Endothelial cell of umbilical vein (primary cell): Measurements from ENCODE around the gene THAP4. TPM values are rescaled to one million over a fixed set of nuclear protein-coding genes. Genes with fewer than 3 reads are reported as not detected.

Experiments used
- BruUV-seq: library from RNA; stranded (reverse); fragments of 400-500 nt; replicated peaks from 2 replicates; lab custom pipeline; 2021; lab: Mats Ljungman, UMichigan
- CTCF ChIA-PET: fragments of 300-600, 350-600 bp; sonication (Branson Sonifier 250); formaldehyde crosslinking; loops from one replicate; lab custom pipeline; 2021; ENCODE audit warnings: antibody characterized with exemption, inconsistent platforms; lab: Charles Lee
- POLR2A ChIA-PET: fragments of 300-600, 350-600 bp; sonication (Branson Sonifier 250); formaldehyde crosslinking; loops from one replicate; lab custom pipeline; 2021; ENCODE audit warnings: antibody characterized with exemption, inconsistent platforms; lab: Charles Lee
- DNase-seq: peaks from one replicate; pipeline ENCODE4 v3.0.0-alpha.2; 2011; ENCODE audit warnings: low read depth, low spot score
- FAIRE-seq: peaks from 2 replicates; lab custom pipeline; 2011; peaks lifted over from hg19 to GRCh38; lab: Jason Lieb, UNC
- H2AFZ ChIP-seq: 2 replicates; pipeline ENCODE4 v1.6.0; 2012; ENCODE audit warnings: low read depth, low read length, control low read depth, inconsistent platforms
- H3K27ac ChIP-seq: 2 replicates; pipeline ENCODE4 v1.5.1; 2011; ENCODE audit warnings: low read depth, mild to moderate bottlenecking, control low read depth, low read length, moderate library complexity; ENCODE audit not compliant: insufficient read depth
- H3K27me3 ChIP-seq, 2 experiments: 2 replicates each; pipeline versions ENCODE4 v1.6.0 to v1.6.1; 2011; ENCODE audit warnings: low read length in 2 of 2, mixed read lengths in 1 of 2; ENCODE audit not compliant: control insufficient read depth in 2 of 2, insufficient read depth in 2 of 2
- H3K36me3 ChIP-seq, 2 experiments: 2 replicates in 1 of 2; 3 replicates in 1 of 2; pipeline ENCODE4 v1.5.1; 2011; ENCODE audit warnings: low read length in 2 of 2, mild to moderate bottlenecking in 1 of 2, moderate library complexity in 1 of 2; ENCODE audit not compliant: control insufficient read depth in 2 of 2, insufficient read depth in 2 of 2; ENCODE audit errors: extremely low read depth in 1 of 2
- H3K4me1 ChIP-seq: 3 replicates; pipeline ENCODE4 v1.5.1; 2011; ENCODE audit warnings: mild to moderate bottlenecking, low read length; ENCODE audit not compliant: control insufficient read depth, insufficient read depth; ENCODE audit errors: extremely low read depth
- H3K4me2 ChIP-seq: 2 replicates; pipeline ENCODE4 v1.6.1; 2011; ENCODE audit warnings: low read length, control low read depth, mixed read lengths; ENCODE audit not compliant: insufficient read depth
- H3K4me3 ChIP-seq, 3 experiments: fragments of 200-600 bp in 1 of 3; sonication (generic), shearing (Covaris generic) in 1 of 3; replicated peaks in 1 of 3; 2 replicates each; pipeline ENCODE4 v1.5.1; 2011 to 2016; ENCODE audit warnings: control low read depth in 3 of 3, low read length in 3 of 3, mild to moderate bottlenecking in 2 of 3, inconsistent platforms in 1 of 3, low read depth in 1 of 3, moderate library complexity in 1 of 3; ENCODE audit not compliant: insufficient read depth in 1 of 3
- H3K79me2 ChIP-seq: 2 replicates; pipeline ENCODE4 v1.6.0; 2012; ENCODE audit warnings: low read length, inconsistent platforms; ENCODE audit not compliant: control insufficient read depth, insufficient read depth
- H3K9ac ChIP-seq: replicated peaks from 2 replicates; pipeline ENCODE3; 2011; ENCODE audit warnings: low read length, control low read depth; ENCODE audit not compliant: insufficient read depth; ENCODE audit errors: extremely low read depth
- H3K9me1 ChIP-seq: replicated peaks from 3 replicates; pipeline ENCODE4 v1.6.0; 2011; ENCODE audit warnings: mild to moderate bottlenecking, low read length; ENCODE audit not compliant: control insufficient read depth, insufficient read depth; ENCODE audit errors: extremely low read depth
- H3K9me3 ChIP-seq: replicated peaks from 2 replicates; pipeline ENCODE4 v1.5.1; 2012; ENCODE audit warnings: low read length, inconsistent platforms; ENCODE audit not compliant: control insufficient read depth, insufficient read depth
- H4K20me1 ChIP-seq: replicated peaks from 2 replicates; pipeline ENCODE3; 2011; ENCODE audit warnings: mild to moderate bottlenecking, low read length; ENCODE audit not compliant: control insufficient read depth, insufficient read depth; ENCODE audit errors: extremely low read depth
- CTCF ChIP-seq, 2 donors: IDR thresholded peaks; 1 replicate in 1 of 2; 2 replicates in 1 of 2; pipeline ENCODE4 v1.5.1; 2011; ENCODE audit warnings: low read length in 2 of 2, mild to moderate bottlenecking in 2 of 2, moderate library complexity in 2 of 2, control low read depth in 1 of 2, inconsistent platforms in 1 of 2, low read depth in 1 of 2; ENCODE audit not compliant: insufficient read depth in 1 of 2; ENCODE audit errors: extremely low read depth in 1 of 2
- EZH2 ChIP-seq: IDR thresholded peaks from 2 replicates; pipeline ENCODE4 v1.6.1; 2012; ENCODE audit warnings: borderline replicate concordance, low read depth, mild to moderate bottlenecking, moderate library complexity, low read length, inconsistent platforms; ENCODE audit not compliant: severe bottlenecking
- FOS ChIP-seq: IDR thresholded peaks from 2 replicates; pipeline ENCODE4 v1.6.1; 2011; ENCODE audit warnings: mild to moderate bottlenecking, low read length, moderate library complexity, borderline replicate concordance; ENCODE audit not compliant: insufficient read depth
- GATA2 ChIP-seq: IDR thresholded peaks from 2 replicates; pipeline ENCODE4 v1.7.0; 2011; ENCODE audit warnings: low read depth, mild to moderate bottlenecking, moderate library complexity, mixed read lengths, low read length; ENCODE audit not compliant: insufficient read length, insufficient read depth
- JUN ChIP-seq: IDR thresholded peaks from 2 replicates; pipeline ENCODE4 v1.6.1; 2011; ENCODE audit warnings: borderline replicate concordance, low read depth; ENCODE audit not compliant: insufficient read length, insufficient read depth
- MAX ChIP-seq: IDR thresholded peaks from 2 replicates; pipeline ENCODE4 v1.6.1; 2011; ENCODE audit not compliant: insufficient read depth, insufficient read length
- MYC ChIP-seq: IDR thresholded peaks from one replicate; pipeline ENCODE4 v1.6.1; 2011; ENCODE audit warnings: mild to moderate bottlenecking, low read depth, low read length
- POLR2A ChIP-seq: IDR thresholded peaks from 2 replicates; pipeline ENCODE4 v1.6.1; 2012; ENCODE audit warnings: low read depth, mild to moderate bottlenecking, control low read depth, low read length
- POLR2AphosphoS5 ChIP-seq: IDR thresholded peaks from 2 replicates; pipeline ENCODE4 v1.6.1; 2012; ENCODE audit warnings: low read depth, mild to moderate bottlenecking, control low read depth, low read length, moderate library complexity; ENCODE audit not compliant: insufficient read depth
- dilution Hi-C: fragments of 300-500 bp; cut with MboI; formaldehyde crosslinking; loops from one replicate; pipeline ENCODE4 v1.15.0; 2019; ENCODE audit warnings: low sequenced_read_pairs; ENCODE audit not compliant: extremely low pct_ligation_motif_present
- intact Hi-C: fragments of 100-400 bp; cut with micrococcal nuclease; formaldehyde crosslinking; loops from one replicate; pipeline ENCODE4 v1.10.0; 2022
- polyA plus RNA-seq, 4 experiments: library from polyadenylated mRNA; depleted of rRNA in 3 of 4; stranded (reverse) in 3 of 4; unstranded in 1 of 4; fragments of >200 nt; gene quantifications; 2 replicates each; pipeline versions ENCODE4 v1.2.1 to v1.2.3, GENCODE V29; 2011 to 2012; ENCODE audit warnings: missing spikeins in 1 of 4
- total RNA-seq: library from RNA; stranded (reverse); gene quantifications from 2 replicates; pipeline ENCODE4 v1.2.3, GENCODE V29; 2021

The THAP4 gene
- total and polyA plus RNA-seq, 2 donors (not counting 3 experiments of a cell fraction or from before 2014, with no cell fraction given), result 45.4 to 47.4 TPM

DNA sequence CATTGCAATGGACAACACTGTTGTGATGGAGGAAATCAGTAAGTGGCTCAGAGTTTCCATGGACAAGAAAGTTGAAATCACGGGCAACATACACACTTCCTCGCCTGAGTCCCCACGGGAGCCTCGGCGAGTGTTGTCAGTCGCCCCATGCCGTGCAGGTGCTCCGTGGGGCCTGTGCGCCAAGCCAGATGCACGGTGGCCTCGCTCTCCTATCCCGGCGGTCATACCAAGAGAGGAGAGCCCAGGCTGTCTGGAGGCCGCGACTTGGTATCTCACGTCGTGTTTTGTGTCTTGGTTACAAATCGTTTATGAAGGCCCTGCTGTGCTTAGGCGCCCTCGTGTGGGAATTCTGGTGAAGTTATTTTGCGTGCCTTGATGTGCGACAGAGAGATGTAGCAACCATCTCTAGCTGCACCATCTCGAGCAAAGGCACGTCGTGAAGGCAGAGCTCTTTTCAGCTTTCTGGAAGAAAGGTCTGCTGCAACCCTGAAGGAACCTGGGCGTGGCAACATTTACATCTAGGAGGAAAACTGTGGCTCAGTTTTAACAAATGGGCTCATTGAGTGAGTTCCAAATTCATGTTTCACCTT, 22.3 kb upstream of the THAP4 start:
- dilution Hi-C loops (no loop called here), intact Hi-C loops (loop anchor here (1.0 to 2.0 kb wide), 2 partner anchors 150 to 808 kb away; partner anchors contain the start of gene STK25)
- DNase-seq (peak; percentile 71), FAIRE-seq (peak; percentile 86)
- ChIA-PET POLR2A (no interaction called here), CTCF (interaction anchor here (0.6 to 2.2 kb wide), 19 partner anchors 9 to 808 kb away, joined by 3 to 10 read pairs (median 4); partner anchors contain the start of genes ATG4B, DTYMK and STK25)
- Histone ChIP-seq H3K4me1 (no peaks in the 10 kb centered on the region), H3K9ac (no peak overlapping the region), H3K27ac (no peak overlapping the region), H3K9me1 (no peaks in the 10 kb centered on the region), H3K4me3 (no peak overlapping the region), H4K20me1 (no peaks in the 10 kb centered on the region), H2AFZ (no peak overlapping the region), H3K36me3 (peaks cover 12 to 43% of the 10 kb centered on the region in 2 experiments), H3K79me2 (no peaks in the 10 kb centered on the region), H3K27me3 (no peaks in the 10 kb centered on the region), H3K9me3 (no peaks in the 10 kb centered on the region), H3K4me2 (no peak overlapping the region)
- BruUV-seq, result no TSS peak
- peak; percentile 60 to 70 for TF ChIP-seq CTCF (IDR thresholded peaks at IDR 0.05; ENCODE audit: extremely low read depth in 1 of 2, insufficient read depth in 1 of 2, low read depth in 1 of 2, low read length in 2 of 2)
- no peak for TF ChIP-seq JUN

- POLR2A ChIA-PET, result no interaction called here
- Histone ChIP-seq H3K79me2 (no peaks in the 10 kb centered on the region), H3K27ac (no peak overlapping the region), H4K20me1 (no peaks in the 10 kb centered on the region), H3K4me1 (no peaks in the 10 kb centered on the region), H3K36me3 (peaks cover 12 to 46% of the 10 kb centered on the region in 2 experiments), H3K9me1 (no peaks in the 10 kb centered on the region), H3K4me2 (no peak overlapping the region), H3K27me3 (no peaks in the 10 kb centered on the region), H3K4me3 (no peak overlapping the region), H3K9ac (no peak overlapping the region), H3K9me3 (no peaks in the 10 kb centered on the region), H2AFZ (no peak overlapping the region)
- no TSS peak for BruUV-seq
- FAIRE-seq (no peak), DNase-seq (no peak)
- TF ChIP-seq EZH2 (no peak), POLR2AphosphoS5 (no peak), POLR2A (no peak), JUN (no peak), CTCF (IDR thresholded peaks at IDR 0.05; ENCODE audit: extremely low read depth in 1 of 2, insufficient read depth in 1 of 2, low read depth in 1 of 2, low read length in 2 of 2) (no peak), MYC (no peak), GATA2 (no peak), MAX (no peak), FOS (no peak)
- intact Hi-C loops (loop anchor here (2.0 kb wide), 1 partner anchor 149 kb away; the partner anchor contains the start of gene STK25), dilution Hi-C loops (no loop called here)
- CTCF ChIA-PET, result interaction anchor here (0.6 to 2.2 kb wide), 6 partner anchors 22 to 807 kb away, joined by 3 to 10 read pairs (median 6); partner anchors contain the start of gene STK25
Measured at GRCh38 chr2:241658296-241658695, 21.3 kb upstream of the THAP4 start.
